K562 (cell line): ENCODE results near the gene NMRK1. TPM values are rescaled to one million over a fixed set of nuclear protein-coding genes. Genes with fewer than 3 reads are reported as not detected.

Source experiments
- ATAC-seq: fragments of 200-7000 bp; cut with Tn5 transposase; 3 replicates; pipeline ENCODE4 v1.9.1; 2020; ENCODE audit warnings: moderate library complexity
- BruUV-seq: library from RNA; stranded (reverse); fragments of 400-500 nt; replicated peaks from 2 replicates; lab custom pipeline; 2021; lab: Mats Ljungman, UMichigan
- CTCF ChIA-PET: fragments of 300-600 bp; formaldehyde crosslinking; extraction: SDS; loops from one replicate; lab custom pipeline; 2021; ENCODE audit warnings: low intra/inter-chr PET ratio; lab: Yijun Ruan, JAX
- POLR2A ChIA-PET: fragments of 300-600, 350-650 bp; sonication (Branson Sonifier 250); formaldehyde crosslinking; extraction: SDS; loops from one replicate; lab custom pipeline; 2021; ENCODE audit warnings: antibody characterized with exemption, inconsistent platforms; lab: Yijun Ruan, JAX
- DNase-seq, 4 experiments: peaks; one replicate each; pipeline versions ENCODE4 v3.0.0 to v3.0.0-alpha.2; 2011 to 2018; ENCODE audit warnings: low spot score in 3 of 4, mixed read lengths in 3 of 4; ENCODE audit errors: extremely low read depth in 1 of 4
- FAIRE-seq: peaks from 2 replicates; lab custom pipeline; 2011; peaks lifted over from hg19 to GRCh38; lab: Jason Lieb, UNC
- H2AFZ ChIP-seq: 2 replicates; pipeline ENCODE4 v1.6.0; 2011; ENCODE audit warnings: low read depth, low read length, control low read depth, inconsistent platforms
- H3K27ac ChIP-seq: fragments of 200-600 bp; 3 replicates; pipeline ENCODE4 v1.8.0; 2011; ENCODE audit warnings: low read depth, mild to moderate bottlenecking, control low read depth, inconsistent platforms, low read length, moderate library complexity, mixed read lengths; ENCODE audit errors: extremely low read depth
- H3K27me3 ChIP-seq, 2 experiments: fragments of 300-600 bp in 1 of 2; 2 replicates in 1 of 2; 3 replicates in 1 of 2; pipeline versions ENCODE4 v1.6.0 to v1.8.0; 2011; ENCODE audit warnings: inconsistent platforms in 2 of 2, low read length in 2 of 2, mild to moderate bottlenecking in 1 of 2, mixed read lengths in 1 of 2, moderate library complexity in 1 of 2; ENCODE audit not compliant: control insufficient read depth in 2 of 2, insufficient read depth in 2 of 2
- H3K36me3 ChIP-seq: fragments of 300-600 bp; 3 replicates; pipeline ENCODE4 v1.8.0; 2011; ENCODE audit warnings: mild to moderate bottlenecking, low read length, inconsistent platforms; ENCODE audit not compliant: control insufficient read depth, insufficient read depth
- H3K4me1 ChIP-seq, 2 experiments: fragments of 200-600 bp in 1 of 2; replicated peaks in 1 of 2; 2 replicates in 1 of 2; 3 replicates in 1 of 2; pipeline versions ENCODE4 v1.5.1 to v1.8.0; 2011; ENCODE audit warnings: inconsistent platforms in 2 of 2, low read length in 2 of 2, mild to moderate bottlenecking in 1 of 2, mixed read lengths in 1 of 2, moderate library complexity in 1 of 2; ENCODE audit not compliant: control insufficient read depth in 2 of 2, insufficient read depth in 2 of 2
- H3K4me2 ChIP-seq: 2 replicates; pipeline ENCODE4 v1.6.1; 2011; ENCODE audit warnings: low read length, control low read depth, inconsistent platforms, mixed read lengths; ENCODE audit not compliant: insufficient read depth
- H3K4me3 ChIP-seq: fragments of 200-600 bp; sonication (generic), shearing (Covaris generic); 2 replicates; pipeline ENCODE4 v1.5.1; 2016; ENCODE audit warnings: control low read depth, inconsistent platforms
- H3K79me2 ChIP-seq: fragments of 200-600 bp; 3 replicates; pipeline ENCODE4 v1.8.0; 2011; ENCODE audit warnings: low read length, inconsistent platforms; ENCODE audit not compliant: control insufficient read depth, insufficient read depth
- H3K9ac ChIP-seq, 2 experiments: 2 replicates each; pipeline versions ENCODE4 v1.6.0 to v1.6.1; 2011; ENCODE audit warnings: low read depth in 2 of 2, low read length in 2 of 2, control low read depth in 1 of 2, inconsistent platforms in 1 of 2, mild to moderate bottlenecking in 1 of 2, mixed read lengths in 1 of 2; ENCODE audit not compliant: insufficient read depth in 1 of 2
- H3K9me1 ChIP-seq: one replicate; pipeline ENCODE4 v1.6.0; 2011; ENCODE audit warnings: inconsistent platforms, mild to moderate bottlenecking, low read length, moderate library complexity; ENCODE audit not compliant: control insufficient read depth, insufficient read depth
- H3K9me3 ChIP-seq: replicated peaks from 2 replicates; pipeline ENCODE4 v1.5.1; 2011; ENCODE audit warnings: low read depth, low read length, inconsistent platforms; ENCODE audit not compliant: control insufficient read depth, insufficient read depth
- H4K20me1 ChIP-seq: replicated peaks from 2 replicates; pipeline ENCODE4 v1.6.1; 2011; ENCODE audit warnings: low read length, inconsistent platforms, mixed read lengths; ENCODE audit not compliant: control insufficient read depth, insufficient read depth
- ASH1L ChIP-seq: fragments of 450-650 bp; IDR thresholded peaks from 2 replicates; pipeline ENCODE4 v1.6.1; 2018; ENCODE audit warnings: borderline replicate concordance, mild to moderate bottlenecking, low read depth; ENCODE audit not compliant: partially characterized antibody
- ATF2 ChIP-seq: sonication (generic); formaldehyde crosslinking; IDR thresholded peaks from 2 replicates; pipeline ENCODE4 v1.8.1; 2022; ENCODE audit warnings: missing genetic modification reagents
- HDAC6 ChIP-seq: IDR thresholded peaks from 2 replicates; pipeline ENCODE4 v1.6.1; 2012; ENCODE audit warnings: low read depth, mild to moderate bottlenecking, control low read depth, inconsistent platforms, low read length, moderate library complexity
- PML ChIP-seq: IDR thresholded peaks from 2 replicates; pipeline ENCODE4 v1.6.1; 2012; ENCODE audit warnings: low read length, inconsistent platforms
- SMAD1 ChIP-seq: fragments of 150-350 bp; IDR thresholded peaks from 2 replicates; pipeline ENCODE4 v1.6.1; 2014; ENCODE audit warnings: low read length, low read depth; ENCODE audit not compliant: partially characterized antibody
- ZHX1 ChIP-seq: fragments of 150-350 bp; conservative IDR thresholded peaks from 2 replicates; pipeline ENCODE4 v1.6.1; 2014; ENCODE audit warnings: low read length
- ZNF551 ChIP-seq: fragments of 250-450 bp; sonication (Bioruptor Pico); IDR thresholded peaks from 2 replicates; pipeline ENCODE4 v1.5.0; 2021; ENCODE audit warnings: mild to moderate bottlenecking, moderate library complexity
- WGBS: fragments of 100-300 bp; shearing (Covaris generic); methylation state at CpG from one replicate; pipeline ENCODE4 v1.1.6; 2016; ENCODE audit warnings: low coverage, mixed read lengths; ENCODE audit not compliant: insufficient coverage; ENCODE audit errors: missing lambda C conversion rate; 5-methylcytosine and 5-hydroxymethylcytosine counted together
- in situ Hi-C: fragments of 300-500 bp; cut with MboI; formaldehyde crosslinking; loops from 4 replicates; pipeline ENCODE4 v1.15.0; 2018; ENCODE audit warnings: inconsistent platforms, mixed read lengths
- intact Hi-C: fragments of 100-400 bp; cut with micrococcal nuclease; formaldehyde crosslinking; loops from 2 replicates; pipeline ENCODE4 v1.14.2; 2022
- polyA plus RNA-seq, 8 experiments: library from polyadenylated mRNA; depleted of rRNA in 4 of 8; stranded (reverse) in 5 of 8; unstranded in 3 of 8; fragments of >200 nt; fragmentation: Nextera tagmentation in 2 of 8; fragmentation: Illumina TruSeq in 1 of 8; extraction: Ambion mirVana in 2 of 8; extraction: Trizol in 1 of 8; gene quantifications; 2 replicates each; pipeline versions ENCODE4 v1.2.1 to v1.2.3, GENCODE V29; 2011 to 2014; ENCODE audit warnings: inconsistent platforms in 1 of 8, missing spikeins in 1 of 8
- total RNA-seq, 7 experiments: library from RNA; depleted of rRNA in 6 of 7; stranded (reverse); fragments of >200 nt in 6 of 7; fragmentation: Illumina TruSeq in 2 of 7; extraction: Trizol in 2 of 7; gene quantifications; 2 replicates each; pipeline versions ENCODE4 v1.2.1 to v1.2.3, GENCODE V29; 2011 to 2021; ENCODE audit warnings: low replicate concordance in 1 of 7
- TF ChIP-seq, protein P1 (sequence below), 3 experiments: fragments of 200-800 bp in 1 of 3; sonication (Bioruptor generic) in 1 of 3; sonication (generic) in 1 of 3; formaldehyde crosslinking in 1 of 3; IDR thresholded peaks; 2 replicates each; pipeline versions ENCODE4 v1.6.1 to v1.8.0; 2016 to 2022; ENCODE audit warnings: mild to moderate bottlenecking in 2 of 3, missing compliant biosample characterization in 2 of 3, missing genetic modification characterization in 2 of 3, missing genetic modification reagents in 1 of 3

NMRK1 gene
- total and polyA plus RNA-seq, 9 of the 15 experiments (the other 6 are each of a cell fraction or from before 2014, with no cell fraction given), result 1.1 to 3.5 (median 1.7) TPM

DNA sequence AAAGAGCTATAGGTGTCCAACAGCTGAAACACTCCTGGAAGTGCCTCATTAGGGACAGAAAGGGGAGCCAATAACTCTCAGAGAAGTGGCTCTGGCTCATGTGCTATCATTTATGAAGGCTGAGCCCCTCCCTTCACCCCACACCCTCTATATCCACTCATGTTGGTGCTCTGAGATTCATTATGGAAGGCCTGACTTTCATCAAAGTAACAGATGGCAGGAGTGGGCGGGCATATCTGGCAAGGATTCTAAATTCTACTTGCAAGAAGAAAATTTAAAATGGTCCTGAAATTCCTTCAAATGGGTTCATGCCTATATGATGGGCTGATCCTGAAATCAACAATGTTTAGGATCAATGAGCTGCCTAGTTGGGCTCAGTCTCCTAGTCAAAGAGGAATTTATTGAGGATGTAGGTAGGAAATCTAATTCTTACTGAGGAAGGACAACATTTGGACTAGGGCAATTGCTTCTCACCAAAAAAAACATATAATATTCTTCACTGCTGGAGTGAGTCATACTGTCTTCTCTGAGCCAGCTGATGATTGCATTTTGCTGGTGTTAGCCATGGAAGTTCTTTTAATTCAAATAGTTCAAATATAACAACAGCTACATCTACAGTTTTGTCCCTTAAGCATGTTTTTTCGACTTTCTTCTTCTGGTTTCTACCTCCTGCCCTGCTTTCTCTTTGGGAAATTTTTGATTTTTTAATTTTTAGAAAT lies 23.5 kb downstream of the NMRK1 start (continued):
- TF ChIP-seq PML, result no peak
- no peak for TF ChIP-seq HDAC6
- TF ChIP-seq ZHX1, result no peak

DNA sequence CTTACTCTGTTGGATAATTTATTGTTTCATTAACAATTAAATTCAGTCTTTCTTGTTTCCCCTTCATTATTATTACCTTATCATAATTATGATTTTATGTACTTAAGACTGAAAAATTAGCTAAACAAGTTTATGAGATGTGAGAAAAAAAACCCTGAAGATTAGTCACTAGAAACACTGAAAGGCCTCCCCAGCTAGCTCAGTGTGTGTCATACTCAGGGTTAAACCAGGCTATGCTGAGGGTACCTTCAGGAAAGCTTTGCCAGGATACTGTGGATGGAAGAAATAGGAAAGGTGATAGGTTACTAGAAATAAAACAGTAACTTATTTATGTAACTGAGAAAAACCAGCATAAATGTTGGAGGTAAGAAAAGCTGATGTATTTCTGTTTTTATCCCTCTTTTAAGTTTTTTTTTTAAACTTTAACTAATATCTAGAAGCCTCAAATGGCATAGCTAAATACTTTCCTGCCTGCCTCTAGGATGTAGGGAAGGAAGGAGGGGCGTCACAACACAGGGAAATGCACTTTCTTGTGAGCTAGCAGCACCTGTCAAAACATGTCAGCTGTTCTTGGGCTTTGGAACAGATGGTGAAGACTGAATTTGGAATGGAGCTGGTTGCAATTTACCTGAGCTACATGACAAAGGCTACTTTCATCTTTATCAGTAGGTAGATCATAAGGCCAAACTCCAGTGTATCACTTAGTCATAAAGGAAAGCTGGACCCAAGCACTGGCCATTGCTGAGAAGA lies 24.2 kb downstream of the NMRK1 start:
- no peak overlapping the region for H3K27ac ChIP-seq
- no peak overlapping the region for H3K4me3 ChIP-seq
- BruUV-seq, result no TSS peak
- H4K20me1 ChIP-seq, result no peaks in the 10 kb centered on the region
- in situ Hi-C loops, result no loop called here
- H3K79me2 ChIP-seq, result no peaks in the 10 kb centered on the region
- ATAC-seq (no peak), DNase-seq (no peak), FAIRE-seq (no peak)
- 30% methylated on average over 1 of the region's 1 CpG for WGBS
- no peaks in the 10 kb centered on the region for H3K36me3 ChIP-seq
- H3K4me2 ChIP-seq, result no peak overlapping the region
- H3K27me3 ChIP-seq, result no peaks in the 10 kb centered on the region
- no peak overlapping the region for H3K9ac ChIP-seq
- POLR2A ChIA-PET, result interaction anchor here (0.6 kb wide), 2 partner anchors 27 to 1660 kb away, joined by 3 read pairs; no protein-coding TSS in a partner anchor
- intact Hi-C loops, result no loop called here
- no peaks in the 10 kb centered on the region for H3K9me3 ChIP-seq
- CTCF ChIA-PET, result no interaction called here
- H3K9me1 ChIP-seq, result no peaks in the 10 kb centered on the region
- no peak overlapping the region for H2AFZ ChIP-seq
- peaks cover 0 to 2% of the 10 kb centered on the region in 2 experiments; a peak in 2 of 5 replicates for H3K4me1 ChIP-seq
- no peak for TF ChIP-seq ZNF551 (CRISPR knock-in tag)
- TF ChIP-seq ATF2 (CRISPR knock-in tag), result no peak
- no peak for TF ChIP-seq ASH1L
- TF ChIP-seq, protein P1, sequence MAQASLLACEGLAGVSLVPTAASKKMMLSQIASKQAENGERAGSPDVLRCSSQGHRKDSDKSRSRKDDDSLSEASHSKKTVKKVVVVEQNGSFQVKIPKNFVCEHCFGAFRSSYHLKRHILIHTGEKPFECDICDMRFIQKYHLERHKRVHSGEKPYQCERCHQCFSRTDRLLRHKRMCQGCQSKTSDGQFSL (CRISPR knock-in tag; IDR thresholded peaks at IDR 0.05), result no peak
- TF ChIP-seq, protein P1 (tag; IDR thresholded peaks at IDR 0.05), result no peak
- no peak for TF ChIP-seq SMAD1
